Trophoblast cell (in vitro differentiated cells and primary cell): ENCODE results near the gene JUN.
"Not testable (repeated sequence)": the region's sequence is repeated elsewhere in the genome, so short reads cannot be mapped to it uniquely, and the experiment has no call there.

Experiments
- DNase-seq, 2 donors: peaks; one replicate each; pipeline ENCODE4 v3.0.0-alpha.2; 2016
- H2AFZ ChIP-seq: 2 replicates; pipeline ENCODE4 v1.6.1; 2013; ENCODE audit warnings: low read length, moderate library complexity, mild to moderate bottlenecking; ENCODE audit not compliant: insufficient read depth, poor library complexity
- H2AK5ac ChIP-seq: 2 replicates; pipeline ENCODE4 v1.6.1; 2013; ENCODE audit warnings: mild to moderate bottlenecking, low read length
- H2BK120ac ChIP-seq: 2 replicates; pipeline ENCODE4 v1.6.1; 2013; ENCODE audit warnings: low read length, mild to moderate bottlenecking, moderate library complexity; ENCODE audit not compliant: insufficient read depth, poor library complexity
- H2BK12ac ChIP-seq: 2 replicates; pipeline ENCODE4 v1.6.1; 2013; ENCODE audit warnings: mild to moderate bottlenecking, low read length, moderate library complexity
- H2BK5ac ChIP-seq: 2 replicates; pipeline ENCODE4 v1.6.1; 2013; ENCODE audit warnings: low read length, low read depth, moderate library complexity, mild to moderate bottlenecking; ENCODE audit not compliant: poor library complexity
- H3K14ac ChIP-seq: 2 replicates; pipeline ENCODE4 v1.6.1; 2013; ENCODE audit warnings: mild to moderate bottlenecking, low read length
- H3K18ac ChIP-seq: 2 replicates; pipeline ENCODE4 v1.6.1; 2013; ENCODE audit warnings: mild to moderate bottlenecking, low read length
- H3K23ac ChIP-seq: 2 replicates; pipeline ENCODE4 v1.6.1; 2013; ENCODE audit warnings: low read length
- H3K27ac ChIP-seq: 2 replicates; pipeline ENCODE4 v1.5.1; 2013; ENCODE audit warnings: low read depth, mild to moderate bottlenecking, inconsistent platforms, low read length, moderate library complexity
- H3K27me3 ChIP-seq: 2 replicates; pipeline ENCODE4 v1.6.1; 2013; ENCODE audit warnings: inconsistent platforms, mild to moderate bottlenecking, low read length, moderate library complexity; ENCODE audit not compliant: insufficient read depth
- H3K36me3 ChIP-seq, 2 experiments: 1 replicate in 1 of 2; 2 replicates in 1 of 2; pipeline ENCODE4 v1.6.1; 2013; ENCODE audit warnings: low read length in 2 of 2, mild to moderate bottlenecking in 2 of 2, moderate library complexity in 1 of 2; ENCODE audit not compliant: insufficient read depth in 2 of 2, control insufficient read depth in 1 of 2
- H3K4ac ChIP-seq: 2 replicates; pipeline ENCODE4 v1.6.1; 2013; ENCODE audit warnings: low read depth, mild to moderate bottlenecking, low read length, moderate library complexity
- H3K4me1 ChIP-seq, 2 experiments: 1 replicate in 1 of 2; 2 replicates in 1 of 2; pipeline ENCODE4 v1.6.1; 2013; ENCODE audit warnings: low read length in 2 of 2, mild to moderate bottlenecking in 2 of 2, moderate library complexity in 1 of 2; ENCODE audit not compliant: insufficient read depth in 2 of 2, control insufficient read depth in 1 of 2
- H3K4me2 ChIP-seq: 2 replicates; pipeline ENCODE4 v1.6.1; 2013; ENCODE audit warnings: inconsistent platforms, mild to moderate bottlenecking, low read length, moderate library complexity
- H3K4me3 ChIP-seq: 2 replicates; pipeline ENCODE4 v1.5.1; 2013; ENCODE audit warnings: mild to moderate bottlenecking, low read depth, low read length, inconsistent platforms
- H3K79me1 ChIP-seq: one replicate; pipeline ENCODE4 v1.6.1; 2013; ENCODE audit warnings: low read length
- H3K79me2 ChIP-seq: 2 replicates; pipeline ENCODE4 v1.6.1; 2013; ENCODE audit warnings: low read length, mild to moderate bottlenecking; ENCODE audit not compliant: control insufficient read depth, insufficient read depth, poor library complexity
- H3K9ac ChIP-seq: 2 replicates; pipeline ENCODE4 v1.6.1; 2013; ENCODE audit warnings: mild to moderate bottlenecking, low read length
- H3K9me3 ChIP-seq: 2 replicates; pipeline ENCODE4 v1.6.1; 2013; ENCODE audit warnings: low read depth, mild to moderate bottlenecking, control low read depth, inconsistent platforms, low read length; ENCODE audit not compliant: insufficient read depth
- H4K12ac ChIP-seq: 2 replicates; pipeline ENCODE4 v1.6.1; 2013; ENCODE audit warnings: low read depth, mild to moderate bottlenecking, low read length, moderate library complexity
- H4K8ac ChIP-seq: 2 replicates; pipeline ENCODE4 v1.6.1; 2013; ENCODE audit warnings: low read depth, mild to moderate bottlenecking, low read length, moderate library complexity
- H4K91ac ChIP-seq: one replicate; pipeline ENCODE4 v1.6.1; 2013; ENCODE audit warnings: low read depth, mild to moderate bottlenecking, low read length, moderate library complexity
- WGBS: extraction: QIAGEN DNeasy Blood & Tissue Kit; methylation state at CpG from one replicate; pipeline ENCODE4 v1.1.7; 2013; ENCODE audit warnings: missing lambda C conversion rate; ENCODE audit not compliant: insufficient read length, insufficient coverage; ENCODE audit errors: extremely low coverage; 5-methylcytosine and 5-hydroxymethylcytosine counted together

Gene JUN

GRCh38 chr1:58803858-58804257, 20.0 kb upstream of the JUN start:
- Histone ChIP-seq H3K18ac (no peak overlapping the region), H3K14ac (no peak overlapping the region), H2AFZ (no peak overlapping the region), H3K4me1 (no peaks in the 10 kb centered on the region), H3K79me1 (no peaks in the 10 kb centered on the region), H3K9me3 (no peaks in the 10 kb centered on the region), H3K4me3 (no peak overlapping the region), H3K27ac (no peak overlapping the region), H2AK5ac (no peak overlapping the region), H3K36me3 (no peaks in the 10 kb centered on the region), H3K4me2 (no peak overlapping the region), H4K91ac (no peak overlapping the region), H4K8ac (no peak overlapping the region), H4K12ac (no peak overlapping the region), H3K23ac (no peak overlapping the region), H2BK5ac (no peak overlapping the region), H3K79me2 (no peaks in the 10 kb centered on the region), H2BK12ac (no peak overlapping the region), H3K4ac (no peak overlapping the region), H3K9ac (no peak overlapping the region), H3K27me3 (no peaks in the 10 kb centered on the region), H2BK120ac (no peak overlapping the region)
- WGBS, result no CpG with 5 or more reads among the region's 2 CpGs
- no peak for DNase-seq

DNA sequence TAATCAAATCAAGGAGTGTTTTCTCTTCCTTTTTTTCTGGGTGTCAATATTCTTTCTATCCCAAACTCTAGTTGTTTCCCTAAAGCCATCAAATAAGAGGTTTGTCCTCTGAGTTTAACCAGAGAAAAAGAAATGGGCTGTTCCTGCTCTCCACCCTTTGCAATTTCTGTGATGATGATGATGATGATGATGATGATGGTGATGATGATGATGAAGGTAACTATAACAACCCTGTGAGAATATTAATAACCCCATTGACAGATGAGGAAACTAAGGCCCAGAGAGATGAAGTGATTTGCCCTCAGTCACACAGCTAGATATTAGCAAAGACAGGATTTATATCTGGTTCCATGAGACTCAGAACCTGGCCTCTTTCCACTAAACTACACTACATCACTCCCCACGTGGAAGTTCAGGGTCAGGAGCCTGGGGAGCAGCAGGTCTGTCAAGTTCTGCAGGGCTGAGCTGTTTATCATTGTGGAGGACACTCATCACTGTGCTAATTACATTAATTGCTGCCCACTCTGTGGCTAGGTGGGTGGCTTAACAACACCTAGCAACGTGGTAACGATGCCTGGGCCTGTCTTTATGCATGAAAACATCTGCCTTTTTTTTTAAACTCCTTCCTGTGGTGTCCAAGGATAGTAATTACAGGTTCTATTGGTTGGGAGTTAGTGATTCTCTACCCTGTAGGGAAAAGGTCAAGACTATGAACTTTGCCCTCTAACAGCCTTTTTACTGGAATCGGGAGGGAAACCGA, 19.0 kb upstream of the JUN start:
- Histone ChIP-seq H2AFZ (no peak overlapping the region), H3K4me1 (no peaks in the 10 kb centered on the region), H2BK120ac (no peak overlapping the region), H3K79me1 (no peaks in the 10 kb centered on the region), H3K27me3 (no peaks in the 10 kb centered on the region), H3K9me3 (no peaks in the 10 kb centered on the region), H4K91ac (no peak overlapping the region), H3K9ac (no peak overlapping the region), H3K14ac (no peak overlapping the region), H3K4me2 (no peak overlapping the region), H3K18ac (no peak overlapping the region), H3K23ac (no peak overlapping the region), H2BK5ac (no peak overlapping the region), H3K36me3 (no peaks in the 10 kb centered on the region), H4K8ac (no peak overlapping the region), H2AK5ac (no peak overlapping the region), H3K4ac (no peak overlapping the region), H3K4me3 (no peak overlapping the region), H3K79me2 (no peaks in the 10 kb centered on the region), H3K27ac (no peak overlapping the region), H2BK12ac (no peak overlapping the region), H4K12ac (no peak overlapping the region)
- DNase-seq, result no peak
- WGBS, result no CpG with 5 or more reads among the region's 5 CpGs

DNA sequence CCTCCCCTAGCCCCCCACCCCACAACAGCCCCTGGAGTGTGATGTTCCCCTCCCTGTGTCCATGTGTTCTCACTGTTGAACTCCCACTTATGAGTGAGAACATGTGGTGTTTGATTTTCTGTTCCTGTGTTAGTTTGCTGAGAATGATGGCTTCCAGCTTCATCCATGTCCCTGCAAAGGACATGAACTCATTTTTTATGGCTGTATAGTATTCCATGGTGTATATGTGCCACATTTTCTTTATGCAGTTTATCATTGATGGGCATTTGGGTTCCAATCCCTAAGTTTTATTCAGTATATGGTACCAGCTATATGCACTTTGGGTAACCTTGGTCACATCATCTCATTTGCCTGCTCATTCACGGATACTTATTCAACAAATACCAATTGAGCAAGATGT, 17.4 kb upstream of the JUN start:
- no CpG with 5 or more reads among the region's 1 CpG for whole genome bisulfite sequencing

DNA sequence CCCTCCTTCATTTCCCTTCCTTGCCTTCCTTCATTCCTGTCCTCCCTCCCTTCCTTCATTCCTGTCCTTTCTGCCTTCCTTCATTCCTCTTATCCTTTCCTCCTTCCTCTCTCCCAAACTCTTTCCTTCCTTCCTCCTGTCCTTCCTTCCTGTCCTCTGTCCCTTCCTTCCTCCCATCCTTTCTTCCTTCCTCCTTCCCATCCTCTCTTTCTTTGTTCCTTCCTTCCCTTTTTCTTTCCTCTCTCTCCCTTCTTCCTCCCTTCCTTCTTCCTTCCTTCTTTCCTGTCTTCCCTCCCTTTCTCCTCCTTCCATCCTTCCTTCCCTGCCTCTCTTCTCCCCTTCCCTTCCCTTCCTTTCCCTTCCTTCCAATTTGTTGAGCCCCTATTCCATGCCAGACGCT, 15.8 kb upstream of the JUN start:
- Histone ChIP-seq H4K8ac (no peak overlapping the region), H3K36me3 (no peaks in the 10 kb centered on the region), H3K9me3 (no peaks in the 10 kb centered on the region), H3K9ac (no peak overlapping the region), H3K4ac (no peak overlapping the region), H3K18ac (no peak overlapping the region), H2AK5ac (no peak overlapping the region), H2BK120ac (no peak overlapping the region), H3K79me1 (no peaks in the 10 kb centered on the region), H3K4me1 (no peaks in the 10 kb centered on the region), H3K27ac (no peak overlapping the region), H3K4me3 (no peak overlapping the region), H4K91ac (no peak overlapping the region), H3K14ac (no peak overlapping the region), H4K12ac (no peak overlapping the region), H3K79me2 (no peaks in the 10 kb centered on the region), H2BK12ac (no peak overlapping the region), H2AFZ (no peak overlapping the region), H2BK5ac (no peak overlapping the region), H3K23ac (no peak overlapping the region), H3K4me2 (no peak overlapping the region), H3K27me3 (no peaks in the 10 kb centered on the region)
- no CpG with 5 or more reads among the region's 1 CpG for WGBS
- DNase-seq, result no peak

More for the DNA sequence above, 17.4 kb upstream of the JUN start:
- not testable (repeated sequence) for H3K9me3 ChIP-seq, H3K36me3 ChIP-seq, H2AK5ac ChIP-seq, H2BK12ac ChIP-seq, H3K79me1 ChIP-seq, H3K18ac ChIP-seq, H3K4me2 ChIP-seq, H4K8ac ChIP-seq, H2AFZ ChIP-seq, H2BK120ac ChIP-seq, DNase-seq, H3K79me2 ChIP-seq, H3K9ac ChIP-seq, H4K12ac ChIP-seq, H3K27ac ChIP-seq, H2BK5ac ChIP-seq, H3K4ac ChIP-seq, H3K27me3 ChIP-seq, H3K4me1 ChIP-seq, H4K91ac ChIP-seq, H3K4me3 ChIP-seq, H3K14ac ChIP-seq, H3K23ac ChIP-seq
